Gastroesophageal sphincter (tissue), 4 donors: ENCODE measurements around the gene FNDC3B. TPM values are rescaled to one million over a fixed set of nuclear protein-coding genes. Genes with fewer than 3 reads are reported as not detected.

Experiments
- ATAC-seq: fragments of 150-250 bp; one replicate; pipeline ENCODE4 v1.9.1; 2016; ENCODE audit warnings: mild to moderate bottlenecking, moderate library complexity
- H3K27ac ChIP-seq, 4 donors: fragments of 200-600 bp; sonication (generic) in 3 of 4; 1 replicate in 3 of 4; 2 replicates in 1 of 4; pipeline ENCODE4 v1.5.1; 2016 to 2019
- H3K27me3 ChIP-seq: fragments of 200-600 bp; sonication (generic); one replicate; pipeline ENCODE4 v1.5.1; 2019
- H3K36me3 ChIP-seq, 2 donors: fragments of 200-600 bp; sonication (generic); one replicate each; pipeline ENCODE4 v1.5.1; 2019; ENCODE audit warnings: control low read depth in 1 of 2
- H3K4me1 ChIP-seq, 3 donors: fragments of 200-600 bp; sonication (generic); 1 replicate in 2 of 3; 2 replicates in 1 of 3; pipeline ENCODE4 v1.5.1; 2016 to 2019; ENCODE audit warnings: control low read depth in 2 of 3
- H3K4me3 ChIP-seq, 2 donors: fragments of 200-600 bp; sonication (generic); one replicate each; pipeline ENCODE4 v1.5.1; 2019; ENCODE audit warnings: mild to moderate bottlenecking in 1 of 2, moderate library complexity in 1 of 2
- H3K9me3 ChIP-seq, 3 donors: fragments of 200-600 bp; sonication (generic); one replicate each; pipeline ENCODE4 v1.5.1; 2017 to 2019; ENCODE audit warnings: control low read depth in 2 of 3
- EP300 ChIP-seq: sonication (generic); formaldehyde crosslinking; IDR thresholded peaks from one replicate; pipeline ENCODE4 v1.6.1; 2017; ENCODE audit warnings: antibody characterized with exemption, mild to moderate bottlenecking
- POLR2A ChIP-seq, 2 donors: fragments of 450-650 bp; IDR thresholded peaks; one replicate each; pipeline ENCODE4 v1.6.1; 2017; ENCODE audit warnings: antibody characterized with exemption in 2 of 2, mild to moderate bottlenecking in 2 of 2, moderate library complexity in 1 of 2
- POLR2AphosphoS5 ChIP-seq: sonication (generic); formaldehyde crosslinking; IDR thresholded peaks from one replicate; pipeline ENCODE4 v1.6.1; 2017; ENCODE audit warnings: antibody characterized with exemption
- WGBS, 2 donors: methylation state at CpG; one replicate each; pipeline ENCODE4 v1.1.5; 2018; ENCODE audit warnings: low coverage in 1 of 2; 5-methylcytosine and 5-hydroxymethylcytosine counted together
- total RNA-seq, 4 donors: library from RNA; depleted of rRNA; stranded (reverse); fragments of >200 nt; gene quantifications; one replicate each; pipeline ENCODE4 v1.1.0, GENCODE V29; 2016
- TF ChIP-seq, protein P1 (sequence below), 4 experiments: fragments of 200-600 bp in 2 of 4; fragments of 450-650 bp in 2 of 4; sonication (generic) in 1 of 4; IDR thresholded peaks; one replicate each; pipeline ENCODE4 v1.5.1; 2017 to 2019; ENCODE audit warnings: antibody characterized with exemption in 4 of 4, mild to moderate bottlenecking in 2 of 4, moderate library complexity in 2 of 4

FNDC3B gene
- total RNA-seq, 4 donors from 2014 or later, result 53.1 to 97.2 (median 70.8) TPM

DNA sequence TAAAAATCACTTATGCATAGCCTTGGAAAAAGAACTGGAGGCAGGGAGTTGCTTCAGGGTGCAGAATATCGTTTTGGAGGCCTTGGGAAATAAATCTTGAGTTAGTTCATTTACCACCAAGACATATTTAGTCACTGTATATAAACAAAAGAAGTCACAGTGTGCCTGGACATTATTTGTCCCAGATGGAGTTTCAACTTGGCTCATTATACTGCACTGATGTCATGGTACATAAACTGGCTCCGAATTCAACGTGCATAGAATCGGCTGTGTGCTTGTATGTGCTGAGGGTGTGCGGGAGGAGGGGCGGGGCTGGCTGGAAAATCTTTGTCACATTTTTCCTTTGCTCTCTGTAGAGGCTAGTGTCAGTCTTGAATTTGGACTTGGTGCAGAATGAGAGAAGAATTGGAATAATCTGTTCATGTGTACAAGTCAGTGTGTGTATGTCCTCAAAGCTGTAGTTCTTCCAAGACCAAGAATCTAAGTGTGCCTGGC lies 86.6 kb downstream of the FNDC3B start:
- Histone ChIP-seq H3K9me3 (no peaks in the 10 kb centered on the region), H3K27me3 (no peaks in the 10 kb centered on the region), H3K27ac (peak overlapping the region; percentile 79 to 91 (median 80)), H3K4me1 (peaks cover 19 to 89% (median 26%) of the 10 kb centered on the region in 3 donors), H3K36me3 (no peaks in the 10 kb centered on the region), H3K4me3 (no peak overlapping the region)
- 3 to 8% methylated on average over 5 to 6 of the region's 6 CpGs for WGBS, 2 donors
- no peak for TF ChIP-seq EP300
- peak; percentile 91 for TF ChIP-seq POLR2AphosphoS5
- ATAC-seq, result peak; percentile 68

DNA sequence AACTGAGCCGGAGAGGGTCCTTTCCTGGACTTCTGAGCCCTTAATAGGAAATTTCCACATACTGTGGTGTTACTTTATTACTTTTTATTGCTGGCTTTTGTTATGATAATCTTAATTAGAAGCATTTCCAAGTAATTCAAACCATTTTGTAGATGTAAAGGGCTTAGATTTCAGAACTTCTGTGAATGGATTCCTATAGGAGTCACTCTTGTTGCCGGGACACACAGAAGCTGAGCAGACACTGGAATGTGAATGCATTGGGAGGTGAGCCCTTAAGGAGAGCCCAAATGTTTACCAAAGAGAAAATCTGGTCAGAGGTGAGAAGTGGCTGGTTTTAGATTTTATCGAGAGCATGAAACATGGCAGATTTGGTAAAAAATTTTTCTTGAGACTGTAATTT lies 87.4 kb downstream of the FNDC3B start:
- Histone ChIP-seq H3K9me3 (no peaks in the 10 kb centered on the region), H3K27me3 (no peaks in the 10 kb centered on the region), H3K4me3 (no peak overlapping the region), H3K36me3 (no peaks in the 10 kb centered on the region), H3K27ac (peak overlapping the region; percentile 79 to 91 (median 80)), H3K4me1 (peaks cover 19 to 83% (median 26%) of the 10 kb centered on the region in 3 donors)
- ATAC-seq, result no peak
- 34 to 50% methylated on average over 2 of the region's 3 CpGs for WGBS, 2 donors
- TF ChIP-seq POLR2A (IDR thresholded peaks at IDR 0.05), result no peak
- no peak for TF ChIP-seq POLR2AphosphoS5
- TF ChIP-seq, protein P1, sequence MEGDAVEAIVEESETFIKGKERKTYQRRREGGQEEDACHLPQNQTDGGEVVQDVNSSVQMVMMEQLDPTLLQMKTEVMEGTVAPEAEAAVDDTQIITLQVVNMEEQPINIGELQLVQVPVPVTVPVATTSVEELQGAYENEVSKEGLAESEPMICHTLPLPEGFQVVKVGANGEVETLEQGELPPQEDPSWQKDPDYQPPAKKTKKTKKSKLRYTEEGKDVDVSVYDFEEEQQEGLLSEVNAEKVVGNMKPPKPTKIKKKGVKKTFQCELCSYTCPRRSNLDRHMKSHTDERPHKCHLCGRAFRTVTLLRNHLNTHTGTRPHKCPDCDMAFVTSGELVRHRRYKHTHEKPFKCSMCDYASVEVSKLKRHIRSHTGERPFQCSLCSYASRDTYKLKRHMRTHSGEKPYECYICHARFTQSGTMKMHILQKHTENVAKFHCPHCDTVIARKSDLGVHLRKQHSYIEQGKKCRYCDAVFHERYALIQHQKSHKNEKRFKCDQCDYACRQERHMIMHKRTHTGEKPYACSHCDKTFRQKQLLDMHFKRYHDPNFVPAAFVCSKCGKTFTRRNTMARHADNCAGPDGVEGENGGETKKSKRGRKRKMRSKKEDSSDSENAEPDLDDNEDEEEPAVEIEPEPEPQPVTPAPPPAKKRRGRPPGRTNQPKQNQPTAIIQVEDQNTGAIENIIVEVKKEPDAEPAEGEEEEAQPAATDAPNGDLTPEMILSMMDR (IDR thresholded peaks at IDR 0.05), result no peak
- no peak for TF ChIP-seq EP300

DNA sequence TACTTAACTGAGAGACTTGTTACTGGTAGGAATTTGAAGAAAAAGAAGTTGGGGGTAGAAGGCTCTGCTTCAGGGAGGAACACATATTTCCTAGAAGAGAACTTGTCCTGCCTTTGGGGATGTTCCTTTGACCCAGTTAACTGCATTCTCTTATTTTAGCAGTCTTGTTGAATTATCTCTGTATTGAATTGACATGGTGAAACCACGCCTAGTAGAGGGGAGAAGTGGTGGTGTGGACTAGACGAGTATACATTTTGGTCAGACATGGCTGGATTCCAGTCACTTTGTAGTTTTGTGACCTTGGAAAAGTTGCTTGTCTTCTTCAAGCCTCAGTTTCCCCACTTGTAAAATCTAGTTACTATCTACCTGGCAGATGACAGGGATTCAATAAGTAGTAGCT lies 87.8 kb downstream of the FNDC3B start:
- Histone ChIP-seq H3K27me3 (no peaks in the 10 kb centered on the region), H3K4me3 (no peak overlapping the region), H3K9me3 (no peaks in the 10 kb centered on the region), H3K27ac (peak overlapping the region; percentile 79 to 91 (median 80)), H3K4me1 (peaks cover 19 to 79% (median 26%) of the 10 kb centered on the region in 3 donors), H3K36me3 (no peaks in the 10 kb centered on the region)
- 78 to 80% methylated on average over 2 of the region's 2 CpGs for WGBS, 2 donors
- TF ChIP-seq POLR2AphosphoS5, result no peak
- TF ChIP-seq EP300, result no peak
- ATAC-seq, result no peak

DNA sequence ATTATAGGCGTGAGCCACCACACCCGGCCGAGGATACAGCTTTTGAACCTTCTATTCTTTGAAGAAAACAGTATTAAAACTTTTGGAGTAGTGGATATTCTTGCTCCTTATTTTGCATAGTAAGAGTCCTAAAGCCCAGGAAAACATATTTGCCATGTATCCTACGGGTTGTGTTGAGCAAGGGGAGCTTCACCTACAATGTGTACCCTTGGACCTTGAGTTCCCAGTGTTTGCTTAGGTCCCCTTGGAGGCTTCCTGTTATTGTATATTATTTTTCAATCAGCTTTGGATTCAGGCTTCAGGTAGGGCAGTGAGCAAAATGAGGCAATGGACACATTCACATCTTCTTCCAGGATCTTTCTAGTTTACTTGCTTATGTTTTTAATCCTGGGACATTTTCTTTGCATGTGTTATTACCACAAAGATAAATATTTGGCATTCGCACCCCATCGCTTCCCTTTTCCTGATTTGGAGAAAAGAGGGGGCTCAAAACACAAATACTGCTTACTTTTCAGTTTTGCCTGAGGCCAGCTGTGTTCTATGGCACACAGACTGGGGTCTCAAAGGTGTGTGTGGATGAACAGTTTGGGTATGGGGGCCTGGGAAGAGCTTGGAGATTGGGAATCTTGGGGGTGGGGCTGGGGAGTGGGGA lies 88.7 kb downstream of the FNDC3B start:
- no peaks in the 10 kb centered on the region for H3K27me3 ChIP-seq
- H3K4me3 ChIP-seq, result no peak overlapping the region
- TF ChIP-seq, protein P1 (IDR thresholded peaks at IDR 0.05), result no peak
- no peak for TF ChIP-seq POLR2AphosphoS5
- no peak for TF ChIP-seq EP300
- no peak for TF ChIP-seq POLR2A (IDR thresholded peaks at IDR 0.05)
- H3K4me1 ChIP-seq, result peaks cover 19 to 71% (median 26%) of the 10 kb centered on the region in 3 donors
- no peak for ATAC-seq
- H3K27ac ChIP-seq, result peak overlapping the region in 3 of 4 donors; percentile 79 to 81 (median 80)
- WGBS, 2 donors, result 88 to 90% methylated on average over 6 of the region's 6 CpGs
- no peaks in the 10 kb centered on the region for H3K36me3 ChIP-seq
- no peaks in the 10 kb centered on the region for H3K9me3 ChIP-seq

DNA sequence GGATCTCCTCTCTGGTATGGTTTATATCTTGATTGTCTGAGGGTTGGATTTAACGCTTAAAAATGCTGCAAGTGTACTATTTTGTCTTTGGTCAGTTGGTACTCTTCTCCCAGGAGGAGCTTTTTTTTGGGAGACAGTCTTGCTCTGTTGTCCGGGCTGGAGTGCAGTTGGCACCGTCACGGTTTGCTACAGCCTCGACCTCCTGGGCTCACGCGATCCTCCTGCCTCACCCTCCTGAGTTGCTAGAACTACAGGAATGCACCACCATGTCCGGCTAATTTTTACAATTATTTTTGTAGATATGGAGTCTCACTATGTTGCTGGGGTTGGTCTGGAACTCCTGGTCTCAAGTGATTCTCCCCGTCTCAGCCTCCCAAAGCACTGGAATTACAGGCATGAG lies 89.5 kb downstream of the FNDC3B start:
- WGBS, 2 donors, result 95 to 97% methylated on average over 6 to 9 of the region's 9 CpGs
- Histone ChIP-seq H3K27ac (peak overlapping the region in 3 of 4 donors; percentile 76 to 81 (median 79)), H3K4me1 (peaks cover 19 to 77% (median 26%) of the 10 kb centered on the region in 3 donors)

More for the DNA sequence above, 89.5 kb downstream of the FNDC3B start:
- H3K4me3 ChIP-seq, result no peak overlapping the region
- TF ChIP-seq POLR2A (IDR thresholded peaks at IDR 0.05) (no peak), POLR2AphosphoS5 (no peak), EP300 (no peak)
- TF ChIP-seq, protein P1 (IDR thresholded peaks at IDR 0.05), result no peak
- H3K36me3 ChIP-seq, result no peaks in the 10 kb centered on the region
- no peak for ATAC-seq
- H3K27me3 ChIP-seq, result no peaks in the 10 kb centered on the region
- no peaks in the 10 kb centered on the region for H3K9me3 ChIP-seq
